NB4 (cell line): Measurements from ENCODE around the gene CUX1.
A peak's percentile ranks its signal among the peaks of the same experiment; 100 is the strongest.

Experiments used
- DNase-seq: peaks from one replicate; pipeline ENCODE4 v3.0.0; 2010; ENCODE audit warnings: low read depth
- H3K4me3 ChIP-seq: one replicate; pipeline ENCODE4 v1.5.1; 2011; ENCODE audit warnings: mild to moderate bottlenecking, low read depth, low read length, moderate library complexity
- CTCF ChIP-seq: IDR thresholded peaks from one replicate; pipeline ENCODE4 v1.5.1; 2012; ENCODE audit warnings: low read depth, low read length
- MAX ChIP-seq: IDR thresholded peaks from 2 replicates; pipeline ENCODE4 v1.6.1; 2011; ENCODE audit warnings: low read depth, low read length
- MYC ChIP-seq: IDR thresholded peaks from 2 replicates; pipeline ENCODE4 v1.6.1; 2011; ENCODE audit warnings: low read depth, low read length
- POLR2A ChIP-seq: IDR thresholded peaks from 2 replicates; pipeline ENCODE4 v1.6.1; 2011; ENCODE audit warnings: mild to moderate bottlenecking; ENCODE audit not compliant: insufficient read length; ENCODE audit errors: extremely low read depth

The CUX1 gene

GRCh38 chr7:102279537-102280400 is 462.3 kb downstream of the CUX1 start:
- no peak overlapping the region for H3K4me3 ChIP-seq
- DNase-seq, result peak; percentile 92
- TF ChIP-seq POLR2A (no peak), CTCF (peak; percentile 95), MYC (no peak), MAX (peak; percentile 31; the same call in 1 of the 2 replicates)

- DNase-seq, result no peak
- H3K4me3 ChIP-seq, result no peak overlapping the region
- TF ChIP-seq MYC, result no peak
- TF ChIP-seq POLR2A, result no peak
- TF ChIP-seq MAX, result no peak
Observed at GRCh38 chr7:102280521-102280920, 463.1 kb downstream of the CUX1 start.

- H3K4me3 ChIP-seq, result no peak overlapping the region
- TF ChIP-seq MAX (no peak), CTCF (no peak), POLR2A (no peak), MYC (no peak)
- DNase-seq, result no peak
Observed at GRCh38 chr7:102281785-102282184, 464.4 kb downstream of the CUX1 start.

- no peak overlapping the region for H3K4me3 ChIP-seq
- no peak for DNase-seq
- no peak for TF ChIP-seq MYC
- TF ChIP-seq POLR2A, result no peak
- TF ChIP-seq MAX, result no peak
- no peak for TF ChIP-seq CTCF
Observed at GRCh38 chr7:102282465-102283362, 465.3 kb downstream of the CUX1 start.

GRCh38 chr7:102283477-102284189 is 466.2 kb downstream of the CUX1 start:
- no peak overlapping the region for H3K4me3 ChIP-seq
- TF ChIP-seq CTCF (no peak), POLR2A (no peak), MYC (no peak), MAX (no peak)
- DNase-seq, result no peak
